Upper lobe of right lung (tissue), 1 donor: ENCODE measurements around the gene TYW1B. TPM values are rescaled to one million over a fixed set of nuclear protein-coding genes. Genes with fewer than 3 reads are reported as not detected.
A peak's percentile ranks its signal among the peaks of the same experiment; 100 is the strongest.
"Not testable (repeated sequence)": the region's sequence is repeated elsewhere in the genome, so short reads cannot be mapped to it uniquely, and the experiment has no call there.

ENCODE experiments used
- ATAC-seq: fragments of 200-7000 bp; cut with Tn5 transposase; one replicate; pipeline ENCODE4 v1.9.1; 2020; ENCODE audit warnings: mild to moderate bottlenecking, moderate library complexity
- DNase-seq: peaks from one replicate; pipeline ENCODE4 v3.0.0-alpha.2; 2020
- H3K27ac ChIP-seq: fragments of 200-600 bp; one replicate; pipeline ENCODE4 v1.8.0; 2022
- H3K27me3 ChIP-seq: fragments of 200-600 bp; one replicate; pipeline ENCODE4 v1.8.0; 2022; ENCODE audit warnings: mild to moderate bottlenecking
- H3K36me3 ChIP-seq: fragments of 200-600 bp; one replicate; pipeline ENCODE4 v1.8.0; 2022
- H3K4me1 ChIP-seq: fragments of 200-600 bp; one replicate; pipeline ENCODE4 v1.8.0; 2022
- H3K4me3 ChIP-seq: fragments of 200-600 bp; one replicate; pipeline ENCODE4 v1.8.0; 2022; ENCODE audit warnings: mild to moderate bottlenecking
- H3K9me3 ChIP-seq: fragments of 200-600 bp; one replicate; pipeline ENCODE4 v1.8.0; 2022
- intact Hi-C: fragments of 100-400 bp; cut with DNase I; formaldehyde crosslinking; loops from one replicate; pipeline ENCODE4 v1.11.0; 2022
- total RNA-seq: library from RNA; stranded (reverse); fragmentation: NEBNext Ultra II Directional; extraction: Animal tissue kit (Norgen Biotek cat#: 25700); gene quantifications from one replicate; pipeline ENCODE4 v1.2.1, GENCODE V29; 2021
- TF ChIP-seq, protein P1 (sequence below): fragments of 200-600 bp; IDR thresholded peaks from one replicate; pipeline ENCODE4 v1.8.0; 2022; ENCODE audit warnings: antibody characterized with exemption
- donor health status: DM: no; HTN: yes; CAD: no; lungs with severe emphysema.

TYW1B gene
- total RNA-seq, 1 donor from 2014 or later = 6.7 TPM

DNA sequence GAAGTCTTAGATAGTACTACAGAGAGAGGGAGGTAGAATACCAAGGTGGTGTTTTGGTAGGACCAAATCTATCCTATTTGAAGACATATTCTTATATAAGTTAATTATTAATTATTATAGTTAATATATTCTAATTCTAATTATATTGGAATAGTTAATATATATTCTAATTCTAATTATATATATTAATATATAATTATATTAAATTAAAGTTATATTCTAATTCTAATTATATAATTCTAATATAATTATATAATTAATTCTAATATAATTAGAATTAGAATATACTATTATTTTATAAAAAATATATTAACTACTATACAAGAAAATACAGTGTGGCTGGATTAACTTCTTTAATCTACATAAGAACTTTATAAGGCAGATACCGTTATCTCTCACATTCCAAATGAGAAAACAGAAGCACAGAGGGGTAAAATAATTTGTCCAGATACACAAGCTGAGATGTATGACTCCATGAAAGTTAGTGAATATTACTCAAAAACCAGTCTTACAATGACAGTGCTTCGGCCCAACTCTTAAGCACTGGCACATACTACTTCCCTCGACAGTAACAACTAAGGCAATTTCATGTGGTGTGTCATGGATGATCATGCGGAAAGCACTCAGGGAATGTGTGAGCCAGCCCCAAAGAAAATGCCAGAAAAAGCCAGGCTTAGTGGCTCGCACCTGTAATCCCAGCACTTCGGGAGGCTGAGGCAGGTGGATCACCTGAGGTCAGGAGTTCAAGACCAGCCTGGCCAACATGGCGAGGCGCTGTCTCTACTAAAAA, 42.6 kb downstream of the TYW1B start:
- ATAC-seq (no peak), DNase-seq (no peak)
- H3K4me1 ChIP-seq = peaks cover 7% of the 10 kb centered on the region
- intact Hi-C loops = no loop called here
- no peaks in the 10 kb centered on the region for H3K9me3 ChIP-seq
- H3K27ac ChIP-seq = no peak overlapping the region
- H3K4me3 ChIP-seq = no peak overlapping the region
- no peaks in the 10 kb centered on the region for H3K27me3 ChIP-seq
- no peaks in the 10 kb centered on the region for H3K36me3 ChIP-seq
- TF ChIP-seq, protein P1, sequence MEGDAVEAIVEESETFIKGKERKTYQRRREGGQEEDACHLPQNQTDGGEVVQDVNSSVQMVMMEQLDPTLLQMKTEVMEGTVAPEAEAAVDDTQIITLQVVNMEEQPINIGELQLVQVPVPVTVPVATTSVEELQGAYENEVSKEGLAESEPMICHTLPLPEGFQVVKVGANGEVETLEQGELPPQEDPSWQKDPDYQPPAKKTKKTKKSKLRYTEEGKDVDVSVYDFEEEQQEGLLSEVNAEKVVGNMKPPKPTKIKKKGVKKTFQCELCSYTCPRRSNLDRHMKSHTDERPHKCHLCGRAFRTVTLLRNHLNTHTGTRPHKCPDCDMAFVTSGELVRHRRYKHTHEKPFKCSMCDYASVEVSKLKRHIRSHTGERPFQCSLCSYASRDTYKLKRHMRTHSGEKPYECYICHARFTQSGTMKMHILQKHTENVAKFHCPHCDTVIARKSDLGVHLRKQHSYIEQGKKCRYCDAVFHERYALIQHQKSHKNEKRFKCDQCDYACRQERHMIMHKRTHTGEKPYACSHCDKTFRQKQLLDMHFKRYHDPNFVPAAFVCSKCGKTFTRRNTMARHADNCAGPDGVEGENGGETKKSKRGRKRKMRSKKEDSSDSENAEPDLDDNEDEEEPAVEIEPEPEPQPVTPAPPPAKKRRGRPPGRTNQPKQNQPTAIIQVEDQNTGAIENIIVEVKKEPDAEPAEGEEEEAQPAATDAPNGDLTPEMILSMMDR = no peak

DNA sequence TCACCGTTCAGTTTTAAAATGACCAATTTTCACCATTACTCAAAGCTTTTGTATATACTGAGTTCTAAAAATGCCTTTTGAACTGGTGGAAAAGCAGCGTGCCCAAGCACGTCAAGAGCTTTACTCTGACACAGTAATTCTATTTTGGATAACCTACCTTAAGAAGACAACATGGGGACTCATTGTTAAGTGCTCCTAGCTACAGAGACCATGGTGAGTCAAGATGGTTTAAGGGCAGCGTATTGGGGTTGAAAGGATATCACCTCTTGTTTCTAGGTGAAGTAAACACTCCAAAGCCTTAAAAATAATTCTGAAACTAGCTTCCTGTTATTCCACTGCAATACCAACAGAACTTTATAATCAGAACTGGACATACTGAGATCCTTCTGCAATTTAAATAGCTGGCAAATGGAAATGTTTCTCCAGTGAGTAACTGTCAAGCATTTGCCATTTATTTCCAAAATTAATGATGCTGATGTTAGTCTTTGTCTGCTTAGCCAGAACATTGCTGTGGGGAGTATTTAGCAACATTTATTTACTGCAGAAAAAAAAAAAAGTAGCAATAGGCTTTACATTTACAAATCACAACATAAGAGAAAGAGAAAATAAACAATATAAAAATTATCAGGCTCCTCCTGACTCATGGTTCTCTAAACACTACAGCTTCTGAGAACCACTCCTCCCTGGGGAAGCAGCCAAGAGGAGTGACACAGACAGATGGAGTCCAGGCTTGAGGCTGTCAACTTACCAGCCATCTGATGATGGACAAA, 44.2 kb downstream of the TYW1B start:
- H3K9me3 ChIP-seq, intact Hi-C loops, H3K36me3 ChIP-seq, H3K4me3 ChIP-seq, H3K27me3 ChIP-seq, DNase-seq, H3K4me1 ChIP-seq, H3K27ac ChIP-seq: not testable (repeated sequence)
- ATAC-seq = peak; percentile 84

DNA sequence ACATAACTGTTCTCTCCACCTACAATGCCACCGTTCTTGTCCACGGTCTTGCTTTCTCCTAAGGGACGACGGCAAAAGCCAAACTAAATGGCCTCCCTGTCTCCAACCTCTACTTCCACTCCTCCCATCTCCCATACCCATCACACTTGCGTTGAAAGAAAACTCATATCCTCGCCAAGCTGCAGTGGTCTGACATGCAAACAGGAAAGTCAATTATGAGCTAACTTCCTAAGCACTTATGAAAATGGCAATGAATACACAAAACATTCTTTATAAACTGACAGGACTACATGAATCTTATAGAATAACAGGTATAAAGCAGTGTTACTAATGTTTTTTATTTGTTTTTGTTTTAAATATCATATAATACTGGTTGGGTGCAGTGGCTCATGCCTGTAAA, 46.4 kb downstream of the TYW1B start:
- H3K36me3 ChIP-seq = no peaks in the 10 kb centered on the region
- no peak for DNase-seq
- intact Hi-C loops = no loop called here
- no peaks in the 10 kb centered on the region for H3K9me3 ChIP-seq
- H3K27me3 ChIP-seq = no peaks in the 10 kb centered on the region
- H3K4me1 ChIP-seq = peaks cover 7% of the 10 kb centered on the region
- no peak overlapping the region for H3K27ac ChIP-seq
- TF ChIP-seq, protein P1 = no peak
- no peak overlapping the region for H3K4me3 ChIP-seq
- no peak for ATAC-seq

DNA sequence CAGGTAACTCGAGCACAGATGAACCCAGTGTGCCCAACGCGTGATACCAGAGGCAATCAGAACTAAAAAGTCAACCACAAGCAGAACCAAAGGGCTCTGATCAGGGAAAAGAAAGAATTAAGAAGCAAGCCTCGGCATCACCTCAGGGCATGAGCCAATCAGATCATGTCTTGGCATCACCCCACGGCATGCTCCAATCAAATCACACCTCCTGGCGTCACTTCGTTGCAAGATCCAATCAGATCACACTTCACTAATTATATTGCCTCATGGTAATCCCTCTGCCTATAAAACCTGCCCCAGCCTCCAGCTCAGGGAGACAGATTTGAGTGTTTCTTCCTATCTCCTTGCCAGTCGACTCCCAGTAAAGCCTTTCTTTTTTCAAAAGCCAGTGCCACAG, 46.8 kb downstream of the TYW1B start:
- intact Hi-C loops = no loop called here
- H3K9me3 ChIP-seq = no peaks in the 10 kb centered on the region
- H3K27me3 ChIP-seq = no peaks in the 10 kb centered on the region
- H3K4me3 ChIP-seq = no peak overlapping the region
- H3K4me1 ChIP-seq = peaks cover 7% of the 10 kb centered on the region
- TF ChIP-seq, protein P1 = no peak
- no peak overlapping the region for H3K27ac ChIP-seq
- DNase-seq = no peak
- ATAC-seq = no peak
- no peaks in the 10 kb centered on the region for H3K36me3 ChIP-seq

DNA sequence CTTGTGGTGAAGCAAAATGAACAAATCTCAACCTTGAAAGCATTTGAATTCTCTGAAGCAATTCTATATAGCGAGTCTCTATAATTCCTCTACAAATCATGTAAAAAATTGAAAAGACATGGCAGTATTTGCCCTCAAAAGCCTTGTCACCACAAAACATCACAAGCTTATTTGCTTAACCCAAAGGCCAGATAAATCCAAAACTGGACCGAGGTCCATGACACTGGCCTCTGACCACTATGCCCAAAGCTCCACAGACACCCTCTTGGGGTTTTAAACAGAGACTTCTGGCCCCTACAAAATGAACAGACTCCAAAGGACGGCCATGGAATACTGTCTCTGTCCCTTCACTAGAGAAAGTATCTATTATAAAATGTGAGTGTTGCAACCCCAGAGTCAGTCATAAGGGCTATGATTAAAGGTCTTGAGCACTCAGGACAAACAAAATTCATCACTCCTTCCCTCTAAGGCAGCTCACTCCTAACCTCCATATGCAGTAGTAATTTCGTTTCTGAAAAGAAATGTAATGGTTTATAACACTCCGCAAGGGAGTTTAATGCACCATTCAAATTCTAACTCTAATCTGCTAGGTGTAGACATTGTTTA, 47.6 kb downstream of the TYW1B start:
- H3K27ac ChIP-seq, ATAC-seq, H3K36me3 ChIP-seq, H3K4me3 ChIP-seq, H3K27me3 ChIP-seq, intact Hi-C loops, H3K9me3 ChIP-seq, DNase-seq, H3K4me1 ChIP-seq: not testable (repeated sequence)

DNA sequence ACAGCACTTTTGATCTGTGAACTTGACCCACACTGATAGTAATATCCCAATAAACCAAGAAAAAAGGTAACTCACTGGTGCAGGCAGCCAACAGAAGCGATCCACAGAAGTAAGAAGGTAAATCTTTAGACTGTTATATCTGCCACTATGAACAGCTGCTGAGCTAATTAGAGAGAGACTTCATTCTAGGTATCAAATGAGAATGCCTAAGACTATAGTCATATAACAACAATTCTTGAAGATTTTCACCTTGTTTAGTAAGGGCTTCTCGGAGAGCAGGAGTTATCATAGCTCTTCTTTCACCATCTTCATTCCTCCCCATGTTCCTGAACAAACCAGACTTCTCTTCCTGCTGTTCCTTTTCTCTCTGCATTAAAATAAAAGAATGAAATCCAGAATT, 50.8 kb downstream of the TYW1B start:
- H3K4me1 ChIP-seq, H3K36me3 ChIP-seq, intact Hi-C loops, H3K4me3 ChIP-seq, H3K9me3 ChIP-seq, ATAC-seq, DNase-seq, H3K27me3 ChIP-seq, H3K27ac ChIP-seq: not testable (repeated sequence)

DNA sequence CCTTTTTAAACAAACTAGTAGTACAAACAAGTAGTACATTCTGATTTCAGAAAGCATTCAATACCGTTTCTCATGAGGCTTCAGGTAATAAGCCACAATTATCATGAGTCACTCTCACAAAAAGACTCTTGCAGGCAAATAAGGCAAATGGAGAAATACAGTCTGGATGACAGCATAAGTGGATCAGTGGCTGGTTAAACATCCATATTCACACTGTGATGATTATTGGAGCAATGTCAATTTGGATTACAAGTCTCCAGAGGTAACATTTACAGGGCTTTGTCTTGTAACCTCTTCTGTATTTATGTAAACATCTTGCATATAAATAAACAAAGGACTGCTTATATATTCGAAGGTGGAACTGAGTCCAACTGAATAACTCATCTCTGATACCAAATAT, 55.4 kb downstream of the TYW1B start:
- H3K36me3 ChIP-seq, H3K4me1 ChIP-seq, DNase-seq, H3K9me3 ChIP-seq, H3K27me3 ChIP-seq, intact Hi-C loops, H3K4me3 ChIP-seq, ATAC-seq, H3K27ac ChIP-seq: not testable (repeated sequence)

DNA sequence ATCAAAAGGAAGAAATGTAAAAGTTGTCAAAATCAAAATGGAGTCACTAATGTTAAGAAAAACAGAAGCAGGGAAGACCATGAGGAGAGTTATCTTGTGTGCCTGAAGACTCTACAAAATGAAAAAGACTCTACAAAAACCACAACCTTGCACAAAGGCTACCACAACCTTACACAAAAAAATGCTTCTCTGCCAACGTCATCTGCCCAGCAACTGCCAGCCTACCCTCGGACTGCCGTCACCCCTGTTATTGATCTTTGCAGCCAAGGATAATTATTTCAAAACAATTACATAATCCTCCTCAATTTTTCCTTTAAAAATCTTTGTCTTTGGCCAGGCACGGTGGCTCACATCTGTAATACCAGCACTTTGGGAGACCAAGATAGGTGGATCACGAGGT, 61.0 kb downstream of the TYW1B start:
- DNase-seq, H3K27ac ChIP-seq, H3K4me1 ChIP-seq, ATAC-seq, intact Hi-C loops, H3K36me3 ChIP-seq, H3K4me3 ChIP-seq, H3K9me3 ChIP-seq, H3K27me3 ChIP-seq: not testable (repeated sequence)
